NCI-H1092 treated with DMSO at 0.1 percent for 48 hours (cell line): ENCODE results near the gene FHIP1B.
A peak's percentile ranks its signal among the peaks of the same experiment; 100 is the strongest.
"Not testable (repeated sequence)": the region's sequence is repeated elsewhere in the genome, so short reads cannot be mapped to it uniquely, and the experiment has no call there.

ENCODE experiments used
- DNase-seq: peaks from one replicate; lab custom pipeline; 2025; lab: John Stamatoyannopoulos, UW

The FHIP1B gene

GRCh38 chr11:6234387-6235107 is at the start of gene FHIP1B:
TSS of gene FHIP1B (minus strand) at chr11:6234636. CDS start at chr11:6224516, 10,120 bp downstream.
- peak; percentile 99 for DNase-seq

- DNase-seq = no peak
These were observed 49.1 kb upstream of the FHIP1B start for GRCh38 chr11:6283453-6284023.

- not testable (repeated sequence) for DNase-seq
These were observed 46.4 kb upstream of the FHIP1B start for GRCh38 chr11:6280809-6281208.

- DNase-seq = no peak
These were observed 38.8 kb upstream of the FHIP1B start for GRCh38 chr11:6273188-6273587.

GRCh38 chr11:6271598-6271997 is 37.2 kb upstream of the FHIP1B start:
- DNase-seq = no peak

- no peak for DNase-seq
These were observed 36.3 kb upstream of the FHIP1B start for GRCh38 chr11:6270584-6271246.

GRCh38 chr11:6269994-6270393 is 35.6 kb upstream of the FHIP1B start:
- no peak for DNase-seq

- DNase-seq = no peak
These were observed 34.4 kb upstream of the FHIP1B start for GRCh38 chr11:6268820-6269219.

GRCh38 chr11:6263662-6264061 is 29.2 kb upstream of the FHIP1B start:
- no peak for DNase-seq

GRCh38 chr11:6260207-6260726 is 25.8 kb upstream of the FHIP1B start:
- no peak for DNase-seq

- DNase-seq = peak; percentile 6
These were observed 24.2 kb upstream of the FHIP1B start for GRCh38 chr11:6258571-6259081.

GRCh38 chr11:6258141-6258540 is 23.7 kb upstream of the FHIP1B start:
- DNase-seq = no peak

- DNase-seq = no peak
These were observed 18.8 kb upstream of the FHIP1B start for GRCh38 chr11:6253197-6253596.

- no peak for DNase-seq
These were observed 17.6 kb upstream of the FHIP1B start for GRCh38 chr11:6251990-6252473.

- DNase-seq = peak; percentile 18
These were observed 16.8 kb upstream of the FHIP1B start for GRCh38 chr11:6251120-6251733.

GRCh38 chr11:6249770-6250555 is 15.5 kb upstream of the FHIP1B start:
- DNase-seq = no peak

- DNase-seq = not testable (repeated sequence)
These were observed 14.5 kb upstream of the FHIP1B start for GRCh38 chr11:6248897-6249296.

GRCh38 chr11:6248248-6248647 is 13.8 kb upstream of the FHIP1B start:
- no peak for DNase-seq

GRCh38 chr11:6245536-6245935 is 11.1 kb upstream of the FHIP1B start:
- no peak for DNase-seq

GRCh38 chr11:6241316-6241715 is 6.9 kb upstream of the FHIP1B start:
- DNase-seq = no peak

GRCh38 chr11:6240781-6241180 is 6.3 kb upstream of the FHIP1B start:
- no peak for DNase-seq
